HG03280 (cell line): ENCODE results near the gene KIF1A.

Experiments
- ATAC-seq: cut with Tn5 transposase; IDR thresholded peaks from one replicate; pipeline ENCODE4 v1.9.1; 2021; ENCODE audit warnings: mild to moderate bottlenecking, moderate library complexity; ENCODE audit not compliant: unreplicated experiment

KIF1A gene

GRCh38 chr2:240777456-240778212 lies 42.4 kb downstream of the KIF1A start:
- ATAC-seq, result no peak

- ATAC-seq, result no peak
Observed at GRCh38 chr2:240775905-240776304, 44.1 kb downstream of the KIF1A start.

GRCh38 chr2:240774856-240775255 lies 45.2 kb downstream of the KIF1A start:
- no peak for ATAC-seq

- no peak for ATAC-seq
Observed at GRCh38 chr2:240769096-240769495, 50.9 kb downstream of the KIF1A start.

GRCh38 chr2:240768216-240768615 lies 51.8 kb downstream of the KIF1A start:
- no peak for ATAC-seq

- ATAC-seq, result no peak
Observed at GRCh38 chr2:240767341-240767740, 52.7 kb downstream of the KIF1A start.

- ATAC-seq, result no peak
Observed at GRCh38 chr2:240766072-240766471, 53.9 kb downstream of the KIF1A start.

GRCh38 chr2:240765007-240765406 lies 55.0 kb downstream of the KIF1A start:
- ATAC-seq, result no peak

- ATAC-seq, result no peak
Observed at GRCh38 chr2:240764605-240765004, 55.4 kb downstream of the KIF1A start.

GRCh38 chr2:240762971-240763370 lies 57.0 kb downstream of the KIF1A start:
- no peak for ATAC-seq

- no peak for ATAC-seq
Observed at GRCh38 chr2:240762249-240762648, 57.8 kb downstream of the KIF1A start.

GRCh38 chr2:240760576-240761246 lies 59.3 kb downstream of the KIF1A start:
- no peak for ATAC-seq

GRCh38 chr2:240760121-240760520 lies 59.9 kb downstream of the KIF1A start:
- ATAC-seq, result no peak

GRCh38 chr2:240759459-240759858 lies 60.6 kb downstream of the KIF1A start:
- ATAC-seq, result peak; percentile 56

- ATAC-seq, result no peak
Observed at GRCh38 chr2:240757086-240757614, 62.9 kb downstream of the KIF1A start.

- ATAC-seq, result no peak
Observed at GRCh38 chr2:240752209-240752608, 67.8 kb downstream of the KIF1A start.

GRCh38 chr2:240750409-240750808 lies 69.6 kb downstream of the KIF1A start:
- ATAC-seq, result no peak

- no peak for ATAC-seq
Observed at GRCh38 chr2:240749516-240749915, 70.5 kb downstream of the KIF1A start.

- no peak for ATAC-seq
Observed at GRCh38 chr2:240747256-240747655, 72.8 kb downstream of the KIF1A start.

GRCh38 chr2:240746671-240747070 lies 73.3 kb downstream of the KIF1A start:
- no peak for ATAC-seq

GRCh38 chr2:240745962-240746361 lies 74.1 kb downstream of the KIF1A start:
- no peak for ATAC-seq

GRCh38 chr2:240745456-240745855 lies 74.6 kb downstream of the KIF1A start:
- ATAC-seq, result no peak
